ENCODE results near the gene EVA1C.

DNA sequence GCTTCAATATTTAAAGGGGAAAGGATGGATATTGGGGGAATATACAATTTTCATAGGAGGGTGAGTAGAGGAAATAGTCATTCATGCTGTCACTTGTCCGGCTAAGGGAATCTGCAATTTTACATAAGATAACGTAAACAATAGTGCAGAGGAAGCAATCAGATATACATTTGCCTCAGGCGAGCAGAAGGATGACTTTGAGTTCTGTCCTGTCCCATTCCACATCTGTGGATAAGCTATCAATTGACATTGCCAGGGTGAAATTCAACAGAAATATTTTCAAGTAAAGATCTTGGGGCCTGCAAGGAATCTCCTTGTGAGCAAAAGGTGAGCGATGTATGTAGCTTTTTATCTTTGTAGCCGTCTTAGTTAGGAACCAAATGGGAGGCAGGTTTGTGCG lies 32.6 kb downstream of the EVA1C start:
- TF ChIP-seq, protein P1, sequence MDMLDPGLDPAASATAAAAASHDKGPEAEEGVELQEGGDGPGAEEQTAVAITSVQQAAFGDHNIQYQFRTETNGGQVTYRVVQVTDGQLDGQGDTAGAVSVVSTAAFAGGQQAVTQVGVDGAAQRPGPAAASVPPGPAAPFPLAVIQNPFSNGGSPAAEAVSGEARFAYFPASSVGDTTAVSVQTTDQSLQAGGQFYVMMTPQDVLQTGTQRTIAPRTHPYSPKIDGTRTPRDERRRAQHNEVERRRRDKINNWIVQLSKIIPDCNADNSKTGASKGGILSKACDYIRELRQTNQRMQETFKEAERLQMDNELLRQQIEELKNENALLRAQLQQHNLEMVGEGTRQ (IDR thresholded peaks at IDR 0.05; ENCODE audit: borderline replicate concordance, low read depth, low read length): no peak
- TF ChIP-seq, protein P2, sequence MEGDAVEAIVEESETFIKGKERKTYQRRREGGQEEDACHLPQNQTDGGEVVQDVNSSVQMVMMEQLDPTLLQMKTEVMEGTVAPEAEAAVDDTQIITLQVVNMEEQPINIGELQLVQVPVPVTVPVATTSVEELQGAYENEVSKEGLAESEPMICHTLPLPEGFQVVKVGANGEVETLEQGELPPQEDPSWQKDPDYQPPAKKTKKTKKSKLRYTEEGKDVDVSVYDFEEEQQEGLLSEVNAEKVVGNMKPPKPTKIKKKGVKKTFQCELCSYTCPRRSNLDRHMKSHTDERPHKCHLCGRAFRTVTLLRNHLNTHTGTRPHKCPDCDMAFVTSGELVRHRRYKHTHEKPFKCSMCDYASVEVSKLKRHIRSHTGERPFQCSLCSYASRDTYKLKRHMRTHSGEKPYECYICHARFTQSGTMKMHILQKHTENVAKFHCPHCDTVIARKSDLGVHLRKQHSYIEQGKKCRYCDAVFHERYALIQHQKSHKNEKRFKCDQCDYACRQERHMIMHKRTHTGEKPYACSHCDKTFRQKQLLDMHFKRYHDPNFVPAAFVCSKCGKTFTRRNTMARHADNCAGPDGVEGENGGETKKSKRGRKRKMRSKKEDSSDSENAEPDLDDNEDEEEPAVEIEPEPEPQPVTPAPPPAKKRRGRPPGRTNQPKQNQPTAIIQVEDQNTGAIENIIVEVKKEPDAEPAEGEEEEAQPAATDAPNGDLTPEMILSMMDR (IDR thresholded peaks at IDR 0.05 in 2 of 3, conservative IDR thresholded peaks at IDR 0.05 in 1 of 3; ENCODE audit: control insufficient read depth in 2 of 3, extremely low read depth in 1 of 3, insufficient read depth in 1 of 3, low read depth in 3 of 3, low read length in 3 of 3): no peak
- TF ChIP-seq SRF (IDR thresholded peaks at IDR 0.05; ENCODE audit: low read depth in 2 of 2, low read length in 2 of 2) (no peak), GABPA (IDR thresholded peaks at IDR 0.05; ENCODE audit: low read depth) (no peak), MTA2 (IDR thresholded peaks at IDR 0.05; ENCODE audit: low read depth) (no peak), CEBPB (IDR thresholded peaks at IDR 0.05; ENCODE audit: borderline replicate concordance in 1 of 2, low read depth in 2 of 2, low read length in 2 of 2) (no peak)
- TF ChIP-seq, protein P3, sequence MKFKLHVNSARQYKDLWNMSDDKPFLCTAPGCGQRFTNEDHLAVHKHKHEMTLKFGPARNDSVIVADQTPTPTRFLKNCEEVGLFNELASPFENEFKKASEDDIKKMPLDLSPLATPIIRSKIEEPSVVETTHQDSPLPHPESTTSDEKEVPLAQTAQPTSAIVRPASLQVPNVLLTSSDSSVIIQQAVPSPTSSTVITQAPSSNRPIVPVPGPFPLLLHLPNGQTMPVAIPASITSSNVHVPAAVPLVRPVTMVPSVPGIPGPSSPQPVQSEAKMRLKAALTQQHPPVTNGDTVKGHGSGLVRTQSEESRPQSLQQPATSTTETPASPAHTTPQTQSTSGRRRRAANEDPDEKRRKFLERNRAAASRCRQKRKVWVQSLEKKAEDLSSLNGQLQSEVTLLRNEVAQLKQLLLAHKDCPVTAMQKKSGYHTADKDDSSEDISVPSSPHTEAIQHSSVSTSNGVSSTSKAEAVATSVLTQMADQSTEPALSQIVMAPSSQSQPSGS (IDR thresholded peaks at IDR 0.05; ENCODE audit: low read length): no peak
- TF ChIP-seq, protein P4, sequence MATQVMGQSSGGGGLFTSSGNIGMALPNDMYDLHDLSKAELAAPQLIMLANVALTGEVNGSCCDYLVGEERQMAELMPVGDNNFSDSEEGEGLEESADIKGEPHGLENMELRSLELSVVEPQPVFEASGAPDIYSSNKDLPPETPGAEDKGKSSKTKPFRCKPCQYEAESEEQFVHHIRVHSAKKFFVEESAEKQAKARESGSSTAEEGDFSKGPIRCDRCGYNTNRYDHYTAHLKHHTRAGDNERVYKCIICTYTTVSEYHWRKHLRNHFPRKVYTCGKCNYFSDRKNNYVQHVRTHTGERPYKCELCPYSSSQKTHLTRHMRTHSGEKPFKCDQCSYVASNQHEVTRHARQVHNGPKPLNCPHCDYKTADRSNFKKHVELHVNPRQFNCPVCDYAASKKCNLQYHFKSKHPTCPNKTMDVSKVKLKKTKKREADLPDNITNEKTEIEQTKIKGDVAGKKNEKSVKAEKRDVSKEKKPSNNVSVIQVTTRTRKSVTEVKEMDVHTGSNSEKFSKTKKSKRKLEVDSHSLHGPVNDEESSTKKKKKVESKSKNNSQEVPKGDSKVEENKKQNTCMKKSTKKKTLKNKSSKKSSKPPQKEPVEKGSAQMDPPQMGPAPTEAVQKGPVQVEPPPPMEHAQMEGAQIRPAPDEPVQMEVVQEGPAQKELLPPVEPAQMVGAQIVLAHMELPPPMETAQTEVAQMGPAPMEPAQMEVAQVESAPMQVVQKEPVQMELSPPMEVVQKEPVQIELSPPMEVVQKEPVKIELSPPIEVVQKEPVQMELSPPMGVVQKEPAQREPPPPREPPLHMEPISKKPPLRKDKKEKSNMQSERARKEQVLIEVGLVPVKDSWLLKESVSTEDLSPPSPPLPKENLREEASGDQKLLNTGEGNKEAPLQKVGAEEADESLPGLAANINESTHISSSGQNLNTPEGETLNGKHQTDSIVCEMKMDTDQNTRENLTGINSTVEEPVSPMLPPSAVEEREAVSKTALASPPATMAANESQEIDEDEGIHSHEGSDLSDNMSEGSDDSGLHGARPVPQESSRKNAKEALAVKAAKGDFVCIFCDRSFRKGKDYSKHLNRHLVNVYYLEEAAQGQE (IDR thresholded peaks at IDR 0.05; ENCODE audit: low read depth, low read length): no peak
